ENCODE measurements around the gene ARHGAP35.
"Not testable (repeated sequence)": the region's sequence is repeated elsewhere in the genome, so short reads cannot be mapped to it uniquely, and the experiment has no call there.

The ARHGAP35 gene

GRCh38 chr19:46875234-46875633 lies 14.4 kb downstream of the ARHGAP35 start:
- no peak overlapping the region for H3K4me3 ChIP-seq (ENCODE audit: low read length)
- no peak for TF ChIP-seq CTCF (conservative IDR thresholded peaks at IDR 0.05; ENCODE audit: low read length)
- DNase-seq (ENCODE audit: low read depth), result no peak

GRCh38 chr19:46875657-46876056 lies 14.9 kb downstream of the ARHGAP35 start:
- no peak for TF ChIP-seq CTCF (conservative IDR thresholded peaks at IDR 0.05; ENCODE audit: low read length)
- H3K4me3 ChIP-seq (ENCODE audit: low read length), result no peak overlapping the region
- DNase-seq (ENCODE audit: low read depth), result no peak

- peak; percentile 80 for DNase-seq (ENCODE audit: low read depth)
- H3K4me3 ChIP-seq (ENCODE audit: low read length), result no peak overlapping the region
- TF ChIP-seq CTCF (conservative IDR thresholded peaks at IDR 0.05; ENCODE audit: low read length), result no peak
These were observed 18.0 kb downstream of the ARHGAP35 start for GRCh38 chr19:46878613-46879375.

- TF ChIP-seq CTCF (conservative IDR thresholded peaks at IDR 0.05; ENCODE audit: low read length), result no peak
- H3K4me3 ChIP-seq (ENCODE audit: low read length), result no peak overlapping the region
These were observed 19.6 kb downstream of the ARHGAP35 start for GRCh38 chr19:46880431-46880830.

GRCh38 chr19:46881092-46881491 lies 20.3 kb downstream of the ARHGAP35 start:
- no peak overlapping the region for H3K4me3 ChIP-seq (ENCODE audit: low read length)
- TF ChIP-seq CTCF (conservative IDR thresholded peaks at IDR 0.05; ENCODE audit: low read length), result no peak
- DNase-seq (ENCODE audit: low read depth), result no peak

More at GRCh38 chr19:46880431-46880830, 19.6 kb downstream of the ARHGAP35 start:
- no peak for DNase-seq (ENCODE audit: low read depth)

- no peak for DNase-seq (ENCODE audit: low read depth)
- no peak overlapping the region for H3K4me3 ChIP-seq (ENCODE audit: low read length)
- TF ChIP-seq CTCF (conservative IDR thresholded peaks at IDR 0.05; ENCODE audit: low read length), result no peak
These were observed 21.2 kb downstream of the ARHGAP35 start for GRCh38 chr19:46882034-46882433.

GRCh38 chr19:46882751-46883150 lies 22.0 kb downstream of the ARHGAP35 start:
- not testable (repeated sequence) for H3K4me3 ChIP-seq (ENCODE audit: low read length); DNase-seq (ENCODE audit: low read depth)
